Neural crest cell (in vitro differentiated cells): ENCODE results near the gene NCOA3. TPM values are rescaled to one million over a fixed set of nuclear protein-coding genes. Genes with fewer than 3 reads are reported as not detected.

ENCODE experiments used
- DNase-seq: peaks from one replicate; pipeline ENCODE4 v3.0.0; 2021; ENCODE audit warnings: low read depth, mixed read lengths, low spot score
- H3K27ac Mint-ChIP-seq: one replicate; pipeline ENCODE4 v1.8.0; 2021; ENCODE audit warnings: mild to moderate bottlenecking, mixed read lengths; ENCODE audit not compliant: unreplicated experiment
- H3K27me3 Mint-ChIP-seq: 2 replicates; pipeline ENCODE4 v1.8.0; 2021; ENCODE audit warnings: low read depth, mild to moderate bottlenecking, mixed read lengths
- H3K36me3 Mint-ChIP-seq: 2 replicates; pipeline ENCODE4 v1.8.0; 2021; ENCODE audit warnings: low read depth, mild to moderate bottlenecking, mixed read lengths
- H3K4me1 Mint-ChIP-seq: 2 replicates; pipeline ENCODE4 v1.8.0; 2021; ENCODE audit warnings: mixed read lengths
- H3K4me3 Mint-ChIP-seq: one replicate; pipeline ENCODE4 v1.8.0; 2021; ENCODE audit warnings: mild to moderate bottlenecking, mixed read lengths
- H3K9me3 Mint-ChIP-seq: 2 replicates; pipeline ENCODE4 v1.8.0; 2021; ENCODE audit warnings: mixed read lengths
- CTCF ChIP-seq: fragments of 200-600 bp; sonication (generic); conservative IDR thresholded peaks from 2 replicates; pipeline ENCODE4 v1.5.0; 2021; ENCODE audit warnings: antibody characterized with exemption, mild to moderate bottlenecking
- total RNA-seq: library from RNA; stranded (reverse); gene quantifications from 2 replicates; pipeline ENCODE4 v1.2.1, GENCODE V29; 2021

Gene NCOA3
- total RNA-seq, 1 donor from 2014 or later, result 25.7 TPM

GRCh38 chr20:47679462-47679861 is 177.8 kb downstream of the NCOA3 start:
- Mint-ChIP-seq H3K27me3 (no peaks in the 10 kb centered on the region), H3K4me3 (no peak overlapping the region), H3K27ac (peak overlapping the region; percentile 71), H3K36me3 (no peaks in the 10 kb centered on the region), H3K4me1 (peaks cover 7% of the 10 kb centered on the region), H3K9me3 (no peaks in the 10 kb centered on the region)
- DNase-seq, result no peak
- TF ChIP-seq CTCF, result no peak

- H3K27me3 Mint-ChIP-seq, result no peaks in the 10 kb centered on the region
- TF ChIP-seq CTCF, result no peak
- H3K36me3 Mint-ChIP-seq, result no peaks in the 10 kb centered on the region
- H3K4me1 Mint-ChIP-seq, result peaks cover 3% of the 10 kb centered on the region
- no peak overlapping the region for H3K27ac Mint-ChIP-seq
- H3K4me3 Mint-ChIP-seq, result no peak overlapping the region
- no peak for DNase-seq
- H3K9me3 Mint-ChIP-seq, result no peaks in the 10 kb centered on the region
Measured at GRCh38 chr20:47680804-47681529, 179.3 kb downstream of the NCOA3 start.

GRCh38 chr20:47682028-47682783 is 180.5 kb downstream of the NCOA3 start:
- H3K9me3 Mint-ChIP-seq, result no peaks in the 10 kb centered on the region
- peaks cover 6% of the 10 kb centered on the region for H3K4me1 Mint-ChIP-seq
- H3K27ac Mint-ChIP-seq, result no peak overlapping the region

GRCh38 chr20:47682916-47683315 is 181.2 kb downstream of the NCOA3 start:
- Mint-ChIP-seq H3K36me3 (peaks cover 3% of the 10 kb centered on the region), H3K9me3 (no peaks in the 10 kb centered on the region), H3K4me1 (peaks cover 13% of the 10 kb centered on the region), H3K4me3 (no peak overlapping the region), H3K27me3 (no peaks in the 10 kb centered on the region), H3K27ac (no peak overlapping the region)
- no peak for DNase-seq
- TF ChIP-seq CTCF, result no peak

More at GRCh38 chr20:47682028-47682783, 180.5 kb downstream of the NCOA3 start:
- Mint-ChIP-seq H3K4me3 (no peak overlapping the region), H3K36me3 (no peaks in the 10 kb centered on the region), H3K27me3 (no peaks in the 10 kb centered on the region)
- TF ChIP-seq CTCF, result no peak
- no peak for DNase-seq

- H3K4me1 Mint-ChIP-seq, result peaks cover 14% of the 10 kb centered on the region
- TF ChIP-seq CTCF, result no peak
- DNase-seq, result no peak
- H3K27ac Mint-ChIP-seq, result no peak overlapping the region
- no peaks in the 10 kb centered on the region for H3K9me3 Mint-ChIP-seq
- H3K27me3 Mint-ChIP-seq, result no peaks in the 10 kb centered on the region
- peaks cover 3% of the 10 kb centered on the region for H3K36me3 Mint-ChIP-seq
- no peak overlapping the region for H3K4me3 Mint-ChIP-seq
Measured at GRCh38 chr20:47684306-47685080, 182.8 kb downstream of the NCOA3 start.
